WERI-Rb-1 (cell line): ENCODE results near the gene PROSER3.

ENCODE experiments used
- DNase-seq: peaks from one replicate; pipeline ENCODE4 v3.0.0-alpha.2; 2020
- H3K27ac ChIP-seq: fragments of 250-450 bp; sonication (Bioruptor Pico); 2 replicates; pipeline ENCODE4 v1.5.1; 2020; ENCODE audit warnings: mild to moderate bottlenecking, moderate library complexity
- H3K27me3 ChIP-seq: fragments of 250-450 bp; sonication (Bioruptor Pico); 2 replicates; pipeline ENCODE4 v1.5.1; 2021; ENCODE audit warnings: mild to moderate bottlenecking, low read depth, moderate library complexity; ENCODE audit not compliant: insufficient read depth, severe bottlenecking
- H3K36me3 ChIP-seq: fragments of 250-450 bp; sonication (Bioruptor Pico); 2 replicates; pipeline ENCODE4 v1.5.1; 2020; ENCODE audit warnings: mild to moderate bottlenecking, moderate library complexity
- H3K4me3 ChIP-seq: 2 replicates; pipeline ENCODE4 v1.5.1; 2011; ENCODE audit warnings: low read depth, mild to moderate bottlenecking, control low read depth, low read length
- H3K9me3 ChIP-seq: fragments of 250-450 bp; sonication (Bioruptor Pico); 2 replicates; pipeline ENCODE4 v1.5.1; 2021; ENCODE audit warnings: mild to moderate bottlenecking, moderate library complexity; ENCODE audit not compliant: severe bottlenecking
- CTCF ChIP-seq: IDR thresholded peaks from 2 replicates; pipeline ENCODE4 v1.5.1; 2011; ENCODE audit warnings: low read depth, mild to moderate bottlenecking, control low read depth, inconsistent platforms, low read length

Gene PROSER3

GRCh38 chr19:35780717-35781116 lies 22.7 kb downstream of the PROSER3 start:
- peaks cover 63% of the 10 kb centered on the region for H3K36me3 ChIP-seq
- no peak overlapping the region for H3K27ac ChIP-seq
- TF ChIP-seq CTCF, result no peak
- no peaks in the 10 kb centered on the region for H3K9me3 ChIP-seq
- no peak overlapping the region for H3K4me3 ChIP-seq
- H3K27me3 ChIP-seq, result no peaks in the 10 kb centered on the region
- no peak for DNase-seq

GRCh38 chr19:35781650-35782049 lies 23.7 kb downstream of the PROSER3 start:
- Histone ChIP-seq H3K27ac (no peak overlapping the region), H3K9me3 (no peaks in the 10 kb centered on the region), H3K36me3 (peaks cover 69% of the 10 kb centered on the region), H3K4me3 (no peak overlapping the region), H3K27me3 (no peaks in the 10 kb centered on the region)
- no peak for TF ChIP-seq CTCF
- no peak for DNase-seq

GRCh38 chr19:35782589-35782988 lies 24.6 kb downstream of the PROSER3 start:
- Histone ChIP-seq H3K9me3 (no peaks in the 10 kb centered on the region), H3K27ac (no peak overlapping the region), H3K27me3 (no peaks in the 10 kb centered on the region), H3K4me3 (no peak overlapping the region), H3K36me3 (peaks cover 70% of the 10 kb centered on the region)
- no peak for TF ChIP-seq CTCF
- no peak for DNase-seq

- H3K36me3 ChIP-seq, result peaks cover 63% of the 10 kb centered on the region
- no peak for DNase-seq
- no peak for TF ChIP-seq CTCF
- no peaks in the 10 kb centered on the region for H3K9me3 ChIP-seq
- no peak overlapping the region for H3K27ac ChIP-seq
- no peak overlapping the region for H3K4me3 ChIP-seq
- no peaks in the 10 kb centered on the region for H3K27me3 ChIP-seq
Observed at GRCh38 chr19:35783469-35784434, 25.8 kb downstream of the PROSER3 start.

GRCh38 chr19:35784503-35785338 lies 26.7 kb downstream of the PROSER3 start:
- Histone ChIP-seq H3K9me3 (no peaks in the 10 kb centered on the region), H3K27me3 (no peaks in the 10 kb centered on the region), H3K36me3 (peaks cover 57% of the 10 kb centered on the region), H3K4me3 (no peak overlapping the region), H3K27ac (no peak overlapping the region)
- TF ChIP-seq CTCF, result no peak
- DNase-seq, result no peak
